ENCODE results near the gene NFYA.

DNA sequence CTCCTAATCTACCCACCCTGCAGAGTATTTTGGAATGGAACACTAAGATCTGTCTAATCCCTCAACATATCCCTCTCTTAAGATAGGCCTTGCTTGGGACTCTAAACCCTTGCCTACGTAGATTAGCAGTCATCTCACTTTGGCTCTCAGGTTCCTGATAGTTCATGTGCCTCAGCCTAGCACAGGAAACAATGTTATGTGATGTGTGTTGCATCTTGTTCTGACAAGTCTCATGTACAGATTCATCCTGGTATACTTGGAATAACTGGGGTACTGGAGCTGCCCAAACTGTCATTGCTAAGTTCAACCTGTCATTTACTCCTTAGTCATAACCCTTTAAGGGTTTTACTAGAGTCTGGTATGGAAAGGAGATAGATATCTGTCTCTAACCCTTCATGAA, 47.3 kb downstream of the NFYA start:
- TF ChIP-seq, protein P1, sequence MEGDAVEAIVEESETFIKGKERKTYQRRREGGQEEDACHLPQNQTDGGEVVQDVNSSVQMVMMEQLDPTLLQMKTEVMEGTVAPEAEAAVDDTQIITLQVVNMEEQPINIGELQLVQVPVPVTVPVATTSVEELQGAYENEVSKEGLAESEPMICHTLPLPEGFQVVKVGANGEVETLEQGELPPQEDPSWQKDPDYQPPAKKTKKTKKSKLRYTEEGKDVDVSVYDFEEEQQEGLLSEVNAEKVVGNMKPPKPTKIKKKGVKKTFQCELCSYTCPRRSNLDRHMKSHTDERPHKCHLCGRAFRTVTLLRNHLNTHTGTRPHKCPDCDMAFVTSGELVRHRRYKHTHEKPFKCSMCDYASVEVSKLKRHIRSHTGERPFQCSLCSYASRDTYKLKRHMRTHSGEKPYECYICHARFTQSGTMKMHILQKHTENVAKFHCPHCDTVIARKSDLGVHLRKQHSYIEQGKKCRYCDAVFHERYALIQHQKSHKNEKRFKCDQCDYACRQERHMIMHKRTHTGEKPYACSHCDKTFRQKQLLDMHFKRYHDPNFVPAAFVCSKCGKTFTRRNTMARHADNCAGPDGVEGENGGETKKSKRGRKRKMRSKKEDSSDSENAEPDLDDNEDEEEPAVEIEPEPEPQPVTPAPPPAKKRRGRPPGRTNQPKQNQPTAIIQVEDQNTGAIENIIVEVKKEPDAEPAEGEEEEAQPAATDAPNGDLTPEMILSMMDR (IDR thresholded peaks at IDR 0.05) = no peak
- no peak for TF ChIP-seq POLR2A (IDR thresholded peaks at IDR 0.05)
